Omental fat pad (tissue), 4 donors: ENCODE data around the gene SYNJ2. TPM values are rescaled to one million over a fixed set of nuclear protein-coding genes. Genes with fewer than 3 reads are reported as not detected.

Experiments
- ATAC-seq: fragments of 150-250 bp; one replicate; pipeline ENCODE4 v1.9.1; 2016; ENCODE audit warnings: mild to moderate bottlenecking, moderate library complexity; ENCODE audit not compliant: low FRiP score
- DNase-seq: peaks from one replicate; pipeline ENCODE4 v3.0.0-alpha.2; 2019; ENCODE audit warnings: low spot score
- CTCF ChIP-seq, 3 donors: fragments of 450-650 bp; IDR thresholded peaks; one replicate each; pipeline ENCODE4 v1.5.1; 2016 to 2017; ENCODE audit warnings: antibody characterized with exemption in 3 of 3, mild to moderate bottlenecking in 3 of 3, moderate library complexity in 2 of 3
- total RNA-seq, 4 donors: library from RNA; depleted of rRNA; stranded (reverse); fragments of >200 nt; gene quantifications; one replicate each; pipeline ENCODE4 v1.1.0, GENCODE V29; 2016

Gene SYNJ2
- total RNA-seq, 4 donors from 2014 or later = 2.3 to 27.6 (median 6.4) TPM

GRCh38 chr6:158031381-158032353, 50.0 kb downstream of the SYNJ2 start:
- no peak for TF ChIP-seq CTCF (IDR thresholded peaks at IDR 0.05)
- peak; percentile 49 for DNase-seq
- ATAC-seq = peak; percentile 42

GRCh38 chr6:158032354-158032733, 50.7 kb downstream of the SYNJ2 start:
- no peak for DNase-seq
- no peak for ATAC-seq
- TF ChIP-seq CTCF (IDR thresholded peaks at IDR 0.05) = no peak

- no peak for ATAC-seq
- no peak for DNase-seq
- TF ChIP-seq CTCF (IDR thresholded peaks at IDR 0.05) = no peak
Measured at GRCh38 chr6:158033077-158033750, 51.6 kb downstream of the SYNJ2 start.

- DNase-seq (no peak), ATAC-seq (no peak)
Measured at GRCh38 chr6:158033751-158034702, 52.4 kb downstream of the SYNJ2 start.

GRCh38 chr6:158036261-158036660, 54.6 kb downstream of the SYNJ2 start:
- TF ChIP-seq CTCF (IDR thresholded peaks at IDR 0.05) = no peak
- ATAC-seq (no peak), DNase-seq (no peak)

More at GRCh38 chr6:158033751-158034702, 52.4 kb downstream of the SYNJ2 start:
- TF ChIP-seq CTCF (IDR thresholded peaks at IDR 0.05) = no peak

- no peak for DNase-seq
Measured at GRCh38 chr6:158037021-158037420, 55.4 kb downstream of the SYNJ2 start.

More at GRCh38 chr6:158037021-158037420, 55.4 kb downstream of the SYNJ2 start:
- no peak for ATAC-seq
- TF ChIP-seq CTCF (IDR thresholded peaks at IDR 0.05) = no peak
